Islet of Langerhans (tissue), 1 donor: Measurements from ENCODE around the gene TNFAIP8L2.

Experiments used
- FAIRE-seq: peaks from one replicate; lab custom pipeline; 2011; peaks lifted over from hg19 to GRCh38; lab: Jason Lieb, UNC

Gene TNFAIP8L2

DNA sequence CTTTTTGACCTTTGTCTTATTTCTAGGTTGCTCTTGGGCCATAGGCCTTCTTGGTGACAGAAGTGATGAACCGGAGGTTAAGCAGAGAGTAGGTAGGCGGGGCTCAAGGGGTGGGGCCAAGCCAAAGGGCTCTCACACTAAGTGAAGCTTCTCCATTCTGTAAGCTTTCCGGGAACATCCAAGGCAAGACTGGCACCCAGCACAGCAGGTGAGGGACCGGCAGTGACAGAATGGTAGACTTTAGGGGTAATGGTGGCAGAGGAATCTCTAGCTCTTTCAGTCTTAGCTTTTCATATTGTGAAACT is at the start of gene TNFAIP8L2:
TNFAIP8L2 (plus strand) TSS at position 135 of the 305 bp plus-strand sequence. CDS start 2,049 bp downstream, outside the sequence.
- no peak for FAIRE-seq

- no peak for FAIRE-seq
Measured at GRCh38 chr1:151106894-151107293, 49.6 kb upstream of the TNFAIP8L2 start.

GRCh38 chr1:151108331-151108730 is 48.1 kb upstream of the TNFAIP8L2 start:
- no peak for FAIRE-seq

DNA sequence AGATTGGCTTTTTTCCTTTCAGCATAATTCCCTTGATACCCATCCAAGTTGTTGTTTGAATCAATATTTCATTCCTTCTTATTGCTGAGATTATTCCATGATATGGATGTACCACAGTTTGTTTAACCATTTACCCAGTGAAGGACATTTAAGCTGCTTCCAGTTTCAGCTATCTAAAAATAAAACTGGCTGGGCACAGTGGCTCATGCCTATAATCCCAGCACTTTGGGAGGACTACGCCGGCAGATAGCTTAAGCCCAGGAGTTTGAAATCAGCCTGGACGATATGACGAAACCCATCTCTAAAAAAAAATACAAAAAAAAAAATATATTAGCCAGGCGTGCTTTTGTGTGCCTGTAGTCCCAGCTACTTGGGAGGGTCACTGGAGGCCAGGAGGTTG is 42.6 kb upstream of the TNFAIP8L2 start:
- FAIRE-seq = no peak

GRCh38 chr1:151124763-151125403 is 31.6 kb upstream of the TNFAIP8L2 start:
- no peak for FAIRE-seq

- FAIRE-seq = no peak
Measured at GRCh38 chr1:151128800-151129199, 27.6 kb upstream of the TNFAIP8L2 start.

DNA sequence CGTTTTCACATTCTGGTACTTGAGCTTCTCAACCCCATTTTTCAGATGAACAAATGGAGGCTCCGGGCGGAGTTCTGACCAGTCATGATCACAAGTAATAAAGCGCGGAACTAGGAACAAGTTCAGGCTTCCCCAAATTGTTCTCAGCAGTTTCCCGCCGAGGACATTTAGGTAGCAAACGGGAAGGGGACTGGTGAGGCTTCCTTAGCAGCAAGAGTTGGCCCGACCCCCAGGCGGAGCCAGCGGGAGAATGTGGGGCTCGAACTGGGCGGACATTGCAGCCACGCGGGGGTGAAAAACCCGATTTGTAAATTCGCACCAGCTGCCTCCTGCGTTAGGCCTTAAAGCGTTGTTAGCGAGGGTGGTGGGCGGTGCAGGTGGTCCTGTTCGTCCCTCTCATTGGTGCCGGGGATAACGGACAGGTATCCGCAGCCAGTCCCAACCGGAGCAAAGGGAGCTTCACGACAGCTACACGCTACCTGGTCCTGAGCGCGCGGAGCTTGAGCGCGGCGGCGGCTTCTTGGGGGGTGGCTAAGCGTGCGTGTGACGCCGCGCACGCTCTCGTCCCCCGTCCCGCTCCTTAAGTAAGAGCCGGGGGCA is 25.4 kb upstream of the TNFAIP8L2 start:
- FAIRE-seq = no peak

DNA sequence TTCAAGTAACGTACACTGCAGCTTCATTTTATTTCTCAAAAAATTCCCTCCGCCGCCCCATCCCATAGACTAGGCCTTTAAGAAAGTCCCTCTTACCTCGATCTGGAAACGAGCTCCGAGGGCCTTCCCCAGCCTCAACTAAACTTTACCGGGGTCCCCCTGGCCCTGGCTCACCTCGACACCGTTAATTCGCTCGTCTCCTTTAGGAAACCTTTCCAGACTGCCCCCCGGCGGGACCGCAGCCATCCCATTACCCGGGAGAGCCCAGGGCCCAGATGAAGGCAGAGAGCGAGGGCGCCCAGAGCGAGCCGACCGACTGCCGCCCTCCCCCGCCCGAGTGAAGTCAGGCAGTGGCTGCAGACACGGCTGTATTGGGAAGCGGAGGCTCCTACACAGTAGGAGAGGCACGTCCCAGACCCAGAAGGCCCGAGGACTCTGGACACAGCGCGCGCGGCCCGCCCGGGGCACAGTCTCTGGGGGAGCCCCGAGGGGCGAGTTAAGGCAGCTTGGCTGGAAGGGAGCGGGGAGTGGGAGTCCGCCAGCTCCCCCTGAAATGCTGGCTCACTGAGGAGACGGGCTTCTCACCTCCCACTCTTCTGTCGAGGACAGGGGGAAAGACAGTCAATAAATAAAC is 24.6 kb upstream of the TNFAIP8L2 start:
- FAIRE-seq = no peak

GRCh38 chr1:151132335-151133017 is 24.0 kb upstream of the TNFAIP8L2 start:
- no peak for FAIRE-seq

- FAIRE-seq = no peak
Measured at GRCh38 chr1:151133018-151133806, 23.2 kb upstream of the TNFAIP8L2 start.

GRCh38 chr1:151134396-151134795 is 22.1 kb upstream of the TNFAIP8L2 start:
- no peak for FAIRE-seq

- no peak for FAIRE-seq
Measured at GRCh38 chr1:151134991-151135390, 21.5 kb upstream of the TNFAIP8L2 start.

DNA sequence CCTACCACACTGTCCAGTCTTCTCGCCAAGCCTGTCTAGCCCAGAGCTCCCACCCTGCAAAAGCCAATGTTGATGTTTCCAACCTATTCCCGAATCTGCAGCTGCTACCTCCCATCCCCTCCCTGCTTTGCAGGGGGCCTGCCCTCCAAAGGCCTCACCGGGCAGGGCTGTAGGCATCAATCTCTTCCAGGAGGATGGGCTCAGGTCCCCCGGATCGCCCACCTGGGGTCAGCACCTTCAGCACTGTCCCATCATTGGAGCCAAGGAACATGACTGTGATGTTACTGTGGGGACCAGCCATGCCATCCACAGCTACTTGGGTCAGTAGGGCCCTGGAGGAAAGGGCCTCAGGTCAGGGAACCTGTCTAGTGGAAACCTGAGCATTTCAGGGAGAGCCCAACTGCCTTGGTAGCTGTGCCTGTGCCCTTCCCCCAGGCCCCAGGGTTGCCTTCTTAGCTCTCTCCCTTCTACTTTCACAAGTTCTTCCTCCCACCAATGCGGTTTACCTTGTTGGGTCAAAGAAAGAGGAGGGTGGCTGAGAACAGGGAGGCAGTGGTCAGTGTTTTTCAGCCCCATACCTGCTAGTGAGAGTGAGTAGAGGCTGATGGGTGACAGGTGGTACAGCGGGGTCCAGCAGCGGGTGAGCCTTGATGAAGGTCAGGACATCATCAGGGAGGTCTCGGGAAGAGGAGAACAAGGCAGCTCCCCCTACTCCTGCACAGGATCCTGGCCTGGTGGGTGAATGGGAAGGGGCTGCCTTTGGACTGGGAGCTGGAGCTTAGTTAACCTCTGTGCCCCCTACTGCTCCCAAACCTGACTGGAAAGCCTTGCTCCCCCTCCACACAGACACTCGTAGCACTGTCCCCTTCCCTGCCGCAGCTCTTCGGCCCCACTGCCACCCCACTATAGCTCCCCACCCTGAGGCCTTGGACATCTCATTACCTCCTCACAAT is 20.7 kb upstream of the TNFAIP8L2 start:
- no peak for FAIRE-seq

DNA sequence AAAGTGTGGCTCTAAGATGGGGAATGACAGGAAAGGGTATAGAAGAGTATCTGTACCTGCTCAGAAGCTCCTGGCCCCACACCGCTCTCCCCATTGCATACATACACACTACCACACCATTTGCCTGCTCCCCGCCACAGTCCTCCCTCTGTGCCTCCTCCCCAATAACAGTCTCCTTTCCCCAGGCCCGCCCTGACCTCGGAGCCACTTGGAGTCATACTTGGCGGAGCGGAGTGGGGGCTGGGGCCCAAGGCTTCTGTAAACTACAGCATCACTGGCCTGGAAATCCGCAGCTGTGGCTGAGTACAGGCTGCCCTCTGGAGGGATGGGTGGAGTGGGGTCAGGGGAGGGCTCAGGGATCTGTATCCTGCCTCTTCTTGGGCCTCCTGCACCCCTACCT is 18.7 kb upstream of the TNFAIP8L2 start:
- FAIRE-seq = no peak

DNA sequence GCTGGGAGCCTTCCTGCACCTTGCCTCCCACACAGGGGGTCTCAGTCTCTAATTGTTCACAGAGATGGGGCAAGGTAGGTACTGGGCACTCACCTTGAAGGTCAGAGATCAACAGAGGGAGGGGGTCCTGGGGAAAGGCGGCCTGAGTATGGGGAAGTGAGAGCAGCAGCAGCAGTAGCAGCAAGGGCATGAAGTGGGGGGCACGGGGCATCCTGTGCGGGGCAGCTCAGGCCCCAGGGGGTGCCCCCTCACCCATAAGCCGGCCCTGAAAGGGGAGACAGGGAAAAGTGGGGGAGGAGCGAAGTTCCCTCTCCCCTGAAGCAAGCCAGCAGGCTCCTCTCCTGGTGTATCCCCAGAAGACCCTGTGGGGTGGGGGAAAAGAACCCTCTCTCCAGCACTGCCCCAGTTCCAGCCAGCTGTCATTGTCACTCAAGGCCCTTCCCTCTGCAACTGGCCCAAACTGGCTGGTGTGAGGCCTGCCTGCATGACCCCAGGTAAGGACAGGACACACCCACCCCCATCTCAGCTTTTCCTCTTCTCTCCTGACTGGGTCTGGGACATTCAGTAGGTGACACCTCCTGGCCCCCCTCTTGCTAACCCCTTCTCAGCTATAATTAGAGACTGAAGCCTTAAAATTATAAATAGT is 13.9 kb upstream of the TNFAIP8L2 start:
- FAIRE-seq = no peak

DNA sequence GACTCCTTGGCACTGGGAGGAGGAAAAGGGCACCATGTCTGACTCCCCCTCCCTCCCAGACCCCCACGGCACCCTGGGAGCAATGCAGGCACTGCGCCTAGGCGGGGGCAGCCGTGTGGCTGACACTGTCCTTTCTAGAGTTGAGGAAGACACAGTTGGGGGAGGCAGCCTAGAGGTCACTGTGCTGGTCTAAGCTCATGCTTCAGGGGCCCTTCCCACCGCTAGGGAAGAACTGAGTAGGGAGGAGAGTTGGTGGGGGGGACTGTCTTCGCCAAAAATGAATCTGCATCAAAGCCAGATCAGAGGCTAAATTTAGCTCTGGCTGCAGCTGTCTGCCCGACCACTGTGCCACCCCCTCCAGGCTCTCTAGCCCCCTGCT is 13.4 kb upstream of the TNFAIP8L2 start:
- no peak for FAIRE-seq

- no peak for FAIRE-seq
Measured at GRCh38 chr1:151143986-151144385, 12.5 kb upstream of the TNFAIP8L2 start.

GRCh38 chr1:151144474-151145303 is 11.8 kb upstream of the TNFAIP8L2 start:
- no peak for FAIRE-seq

GRCh38 chr1:151145304-151146071 is 11.0 kb upstream of the TNFAIP8L2 start:
- no peak for FAIRE-seq
